ENCODE measurements around the gene NLRP9.

- TF ChIP-seq CTCF (IDR thresholded peaks at IDR 0.05; ENCODE audit: poor library complexity, severe bottlenecking) (no peak), POLR2AphosphoS5 (IDR thresholded peaks at IDR 0.05) (no peak), EP300 (conservative IDR thresholded peaks at IDR 0.05; ENCODE audit: poor library complexity, severe bottlenecking) (no peak), EZH2 (IDR thresholded peaks at IDR 0.05; ENCODE audit: borderline replicate concordance, insufficient read depth, low read length, poor library complexity, severe bottlenecking) (no peak), RAD21 (conservative IDR thresholded peaks at IDR 0.05) (no peak), MXI1 (conservative IDR thresholded peaks at IDR 0.05; ENCODE audit: poor library complexity, severe bottlenecking) (no peak), TAF1 (IDR thresholded peaks at IDR 0.05; ENCODE audit: low read depth) (no peak)
- TF ChIP-seq, protein P1, sequence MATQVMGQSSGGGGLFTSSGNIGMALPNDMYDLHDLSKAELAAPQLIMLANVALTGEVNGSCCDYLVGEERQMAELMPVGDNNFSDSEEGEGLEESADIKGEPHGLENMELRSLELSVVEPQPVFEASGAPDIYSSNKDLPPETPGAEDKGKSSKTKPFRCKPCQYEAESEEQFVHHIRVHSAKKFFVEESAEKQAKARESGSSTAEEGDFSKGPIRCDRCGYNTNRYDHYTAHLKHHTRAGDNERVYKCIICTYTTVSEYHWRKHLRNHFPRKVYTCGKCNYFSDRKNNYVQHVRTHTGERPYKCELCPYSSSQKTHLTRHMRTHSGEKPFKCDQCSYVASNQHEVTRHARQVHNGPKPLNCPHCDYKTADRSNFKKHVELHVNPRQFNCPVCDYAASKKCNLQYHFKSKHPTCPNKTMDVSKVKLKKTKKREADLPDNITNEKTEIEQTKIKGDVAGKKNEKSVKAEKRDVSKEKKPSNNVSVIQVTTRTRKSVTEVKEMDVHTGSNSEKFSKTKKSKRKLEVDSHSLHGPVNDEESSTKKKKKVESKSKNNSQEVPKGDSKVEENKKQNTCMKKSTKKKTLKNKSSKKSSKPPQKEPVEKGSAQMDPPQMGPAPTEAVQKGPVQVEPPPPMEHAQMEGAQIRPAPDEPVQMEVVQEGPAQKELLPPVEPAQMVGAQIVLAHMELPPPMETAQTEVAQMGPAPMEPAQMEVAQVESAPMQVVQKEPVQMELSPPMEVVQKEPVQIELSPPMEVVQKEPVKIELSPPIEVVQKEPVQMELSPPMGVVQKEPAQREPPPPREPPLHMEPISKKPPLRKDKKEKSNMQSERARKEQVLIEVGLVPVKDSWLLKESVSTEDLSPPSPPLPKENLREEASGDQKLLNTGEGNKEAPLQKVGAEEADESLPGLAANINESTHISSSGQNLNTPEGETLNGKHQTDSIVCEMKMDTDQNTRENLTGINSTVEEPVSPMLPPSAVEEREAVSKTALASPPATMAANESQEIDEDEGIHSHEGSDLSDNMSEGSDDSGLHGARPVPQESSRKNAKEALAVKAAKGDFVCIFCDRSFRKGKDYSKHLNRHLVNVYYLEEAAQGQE (IDR thresholded peaks at IDR 0.05; ENCODE audit: borderline replicate concordance), result no peak
Observed at GRCh38 chr19:55661826-55662225, 76.4 kb downstream of the NLRP9 start.
